GM12878 (cell line): ENCODE data around the gene PPARD. TPM values are rescaled to one million over a fixed set of nuclear protein-coding genes. Genes with fewer than 3 reads are reported as not detected.

Source experiments
- ATAC-seq: fragments of 200-7000 bp; cut with Tn5 transposase; 3 replicates; pipeline ENCODE4 v1.9.1; 2020; ENCODE audit warnings: mild to moderate bottlenecking, moderate library complexity
- BruUV-seq: library from RNA; stranded (reverse); fragments of 400-500 nt; replicated peaks from 2 replicates; lab custom pipeline; 2021; lab: Mats Ljungman, UMichigan
- CTCF ChIA-PET: fragments of 300-600 bp; sonication (Branson Sonifier 250); formaldehyde crosslinking; extraction: SDS; loops from one replicate; lab custom pipeline; 2021; ENCODE audit warnings: inconsistent platforms; lab: Yijun Ruan, JAX
- POLR2A ChIA-PET: fragments of 350-600 bp; formaldehyde crosslinking; extraction: SDS; loops from one replicate; lab custom pipeline; 2021; ENCODE audit warnings: inconsistent platforms; lab: Charles Lee
- RAD21 ChIA-PET: fragments of 300-600 bp; sonication (Branson Sonifier 250); formaldehyde crosslinking; loops from one replicate; lab custom pipeline; 2023; ENCODE audit warnings: antibody characterized with exemption; ENCODE audit not compliant: unreplicated experiment; lab: Charles Lee
- SMC1A ChIA-PET: fragments of 300-600 bp; sonication (Branson Sonifier 250); formaldehyde crosslinking; loops from one replicate; lab custom pipeline; 2023; ENCODE audit not compliant: unreplicated experiment, uncharacterized antibody; lab: Charles Lee
- DNase-seq: peaks from one replicate; pipeline ENCODE4 v3.0.0-alpha.2; 2011; ENCODE audit warnings: low read depth, low spot score
- FAIRE-seq: peaks from 3 replicates; lab custom pipeline; 2011; peaks lifted over from hg19 to GRCh38; lab: Jason Lieb, UNC
- H2AFZ ChIP-seq: 2 replicates; pipeline ENCODE4 v1.6.0; 2011; ENCODE audit warnings: low read depth, low read length, control low read depth; ENCODE audit not compliant: control insufficient read depth
- H3K27ac ChIP-seq: 2 replicates; pipeline ENCODE4 v1.5.1; 2011; ENCODE audit warnings: control low read depth; ENCODE audit not compliant: control insufficient read depth, insufficient read depth
- H3K27me3 ChIP-seq, 2 experiments: replicated peaks in 1 of 2; 2 replicates each; pipeline versions ENCODE4 v1.6.0 to v1.6.1; 2011; ENCODE audit warnings: low read length in 1 of 2; ENCODE audit not compliant: control insufficient read depth in 2 of 2, insufficient read depth in 2 of 2
- H3K36me3 ChIP-seq, 2 experiments: 2 replicates each; pipeline ENCODE4 v1.5.1; 2011; ENCODE audit warnings: low read length in 1 of 2; ENCODE audit not compliant: control insufficient read depth in 2 of 2, insufficient read depth in 2 of 2
- H3K4me1 ChIP-seq: 2 replicates; pipeline ENCODE4 v1.6.1; 2011; ENCODE audit warnings: mild to moderate bottlenecking, low read length, moderate library complexity, mixed read lengths; ENCODE audit not compliant: control insufficient read depth, insufficient read depth
- H3K4me2 ChIP-seq: 2 replicates; pipeline ENCODE4 v1.6.0; 2011; ENCODE audit warnings: control low read depth; ENCODE audit not compliant: control insufficient read depth, insufficient read depth
- H3K4me3 ChIP-seq: fragments of 200-600 bp; sonication (generic); 2 replicates; pipeline ENCODE4 v1.5.1; 2016
- H3K79me2 ChIP-seq: 2 replicates; pipeline ENCODE4 v1.6.0; 2011; ENCODE audit warnings: low read length; ENCODE audit not compliant: control insufficient read depth, insufficient read depth
- H3K9ac ChIP-seq: 2 replicates; pipeline ENCODE4 v1.8.0; 2011; ENCODE audit warnings: low read length, control low read depth, mixed read lengths; ENCODE audit not compliant: control insufficient read depth, insufficient read depth
- H3K9me3 ChIP-seq: replicated peaks from 3 replicates; pipeline ENCODE4 v1.5.1; 2011; ENCODE audit warnings: mild to moderate bottlenecking, low read length; ENCODE audit not compliant: control insufficient read depth, insufficient read depth
- H4K20me1 ChIP-seq: 2 replicates; pipeline ENCODE4 v1.6.0; 2011; ENCODE audit not compliant: control insufficient read depth, insufficient read depth
- ATF7 ChIP-seq: fragments of 450-650 bp; IDR thresholded peaks from 2 replicates; pipeline ENCODE4 v1.6.1; 2016; ENCODE audit warnings: low read depth, mild to moderate bottlenecking
- BHLHE40 ChIP-seq, 2 experiments: fragments of 450-650 bp in 1 of 2; IDR thresholded peaks; 2 replicates each; pipeline ENCODE4 v1.6.1; 2011 to 2017; ENCODE audit warnings: low read depth in 2 of 2, borderline replicate concordance in 1 of 2, improper control_type of control experiment in 1 of 2, low read length in 1 of 2, mild to moderate bottlenecking in 1 of 2
- CEBPZ ChIP-seq: fragments of 150-350 bp; IDR thresholded peaks from 2 replicates; pipeline ENCODE4 v1.6.1; 2016; ENCODE audit warnings: low read depth, low read length
- NFYB ChIP-seq: IDR thresholded peaks from 2 replicates; pipeline ENCODE4 v1.6.1; 2011; ENCODE audit warnings: low read depth, mild to moderate bottlenecking, low read length, improper control_type of control experiment, moderate library complexity; ENCODE audit not compliant: insufficient read depth
- POU2F2 ChIP-seq: IDR thresholded peaks from 3 replicates; pipeline ENCODE4 v1.6.1; 2011; ENCODE audit warnings: low read depth, mild to moderate bottlenecking, low read length, borderline replicate concordance
- RAD51 ChIP-seq: fragments of 450-650 bp; IDR thresholded peaks from 2 replicates; pipeline ENCODE4 v1.6.1; 2016; ENCODE audit warnings: moderate library complexity, mild to moderate bottlenecking, inconsistent platforms
- SREBF1 ChIP-seq: IDR thresholded peaks from 2 replicates; pipeline ENCODE4 v1.6.1; 2012; ENCODE audit warnings: mild to moderate bottlenecking, low read length
- TCF7 ChIP-seq: IDR thresholded peaks from 2 replicates; pipeline ENCODE4 v1.6.1; 2014; ENCODE audit warnings: antibody characterized with exemption, borderline replicate concordance
- WGBS: methylation state at CpG from one replicate; pipeline ENCODE4 v1.1.6; 2016; ENCODE audit warnings: low lambda C conversion rate; ENCODE audit not compliant: insufficient replicate concordance, insufficient coverage; ENCODE audit errors: missing lambda C conversion rate; 5-methylcytosine and 5-hydroxymethylcytosine counted together
- in situ Hi-C: fragments of 300-500 bp; cut with MboI; formaldehyde crosslinking; loops from 9 replicates; pipeline ENCODE4 v1.14.3; 2018; ENCODE audit warnings: mixed read lengths
- intact Hi-C: fragments of 100-400 bp; cut with micrococcal nuclease; formaldehyde crosslinking; loops from one replicate; pipeline ENCODE4 v1.14.2; 2022; ENCODE audit not compliant: unreplicated experiment
- polyA plus RNA-seq, 11 experiments: library from polyadenylated mRNA; depleted of rRNA in 4 of 11; unstranded in 6 of 11; stranded (reverse) in 5 of 11; fragments of >200 nt; fragmentation: Nextera tagmentation in 4 of 11; fragmentation: Illumina TruSeq in 1 of 11; extraction: Ambion mirVana in 4 of 11; extraction: Trizol in 1 of 11; gene quantifications; 1 replicate in 1 of 11; 2 replicates in 10 of 11; pipeline versions ENCODE4 v1.2.1 to v1.2.3, GENCODE V29; 2011 to 2016; ENCODE audit warnings: inconsistent platforms in 2 of 11, missing spikeins in 2 of 11, low read depth in 1 of 11
- total RNA-seq, 4 experiments: library from RNA; depleted of rRNA in 3 of 4; stranded (reverse); fragments of >200 nt in 3 of 4; fragmentation: Illumina TruSeq in 1 of 4; extraction: Trizol in 1 of 4; gene quantifications; 2 replicates each; pipeline versions ENCODE4 v1.2.1 to v1.2.3, GENCODE V29; 2013 to 2021
- TF ChIP-seq, protein P1 (sequence below): IDR thresholded peaks from 2 replicates; pipeline ENCODE4 v1.6.1; 2011; ENCODE audit warnings: mild to moderate bottlenecking, low read depth, low read length, moderate library complexity; ENCODE audit not compliant: insufficient replicate concordance
- TF ChIP-seq, protein P2 (sequence below): fragments of 450-650 bp; IDR thresholded peaks from 2 replicates; pipeline ENCODE4 v1.6.1; 2016; ENCODE audit warnings: mild to moderate bottlenecking

PPARD gene
- total and polyA plus RNA-seq, 10 of the 15 experiments (the other 5 are each of a cell fraction or from before 2014, with no cell fraction given) = 0.05 to 12.6 (median 6.7) TPM

GRCh38 chr6:35453236-35453635, 110.9 kb downstream of the PPARD start:
- Histone ChIP-seq H3K36me3 (peaks cover 2 to 4% of the 10 kb centered on the region in 2 experiments; a peak in 3 of 4 replicates), H3K27me3 (0 out of 4 replicates have a peak, but pooled peaks cover 0 to 3% of the 10 kb centered on the region in 2 experiments), H3K4me3 (peak overlapping the region; percentile 81), H2AFZ (peak overlapping the region; percentile 93), H3K4me2 (peak overlapping the region; percentile 94), H3K9me3 (no peaks in the 10 kb centered on the region), H3K79me2 (peaks cover 4% of the 10 kb centered on the region), H4K20me1 (no peaks in the 10 kb centered on the region), H3K9ac (peak overlapping the region; percentile 72), H3K4me1 (peaks cover 10% of the 10 kb centered on the region), H3K27ac (no peak overlapping the region)
- ChIA-PET SMC1A (interaction anchor here (0.6 to 6.8 kb wide), 5 partner anchors 104 to 287 kb away, joined by 3 to 116 read pairs (median 3); partner anchors contain the start of gene PPARD), CTCF (interaction anchor here (0.8 to 3.4 kb wide), 4 partner anchors 12 to 159 kb away, joined by 4 to 20 read pairs (median 5); partner anchors contain the start of gene RPL10A), RAD21 (interaction anchor here (2.2 to 8.7 kb wide), 3 partner anchors 110 to 283 kb away, joined by 6 to 125 read pairs (median 6); partner anchors contain the start of genes ARMC12 and PPARD), POLR2A (interaction anchor here (1.1 kb wide), 1 partner anchor 152 kb away, joined by 3 read pairs; no protein-coding TSS in a partner anchor)
- TF ChIP-seq NFYB (no peak), SREBF1 (no peak), BHLHE40 (IDR thresholded peaks at IDR 0.05; ENCODE audit: borderline replicate concordance in 1 of 2, low read depth in 2 of 2, low read length in 1 of 2) (no peak), RAD51 (no peak), TCF7 (no peak), CEBPZ (no peak), ATF7 (no peak), POU2F2 (no peak)
- TF ChIP-seq, protein P1, sequence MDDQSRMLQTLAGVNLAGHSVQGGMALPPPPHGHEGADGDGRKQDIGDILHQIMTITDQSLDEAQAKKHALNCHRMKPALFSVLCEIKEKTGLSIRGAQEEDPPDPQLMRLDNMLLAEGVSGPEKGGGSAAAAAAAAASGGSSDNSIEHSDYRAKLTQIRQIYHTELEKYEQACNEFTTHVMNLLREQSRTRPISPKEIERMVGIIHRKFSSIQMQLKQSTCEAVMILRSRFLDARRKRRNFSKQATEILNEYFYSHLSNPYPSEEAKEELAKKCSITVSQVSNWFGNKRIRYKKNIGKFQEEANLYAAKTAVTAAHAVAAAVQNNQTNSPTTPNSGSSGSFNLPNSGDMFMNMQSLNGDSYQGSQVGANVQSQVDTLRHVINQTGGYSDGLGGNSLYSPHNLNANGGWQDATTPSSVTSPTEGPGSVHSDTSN = no peak
- TF ChIP-seq, protein P2, sequence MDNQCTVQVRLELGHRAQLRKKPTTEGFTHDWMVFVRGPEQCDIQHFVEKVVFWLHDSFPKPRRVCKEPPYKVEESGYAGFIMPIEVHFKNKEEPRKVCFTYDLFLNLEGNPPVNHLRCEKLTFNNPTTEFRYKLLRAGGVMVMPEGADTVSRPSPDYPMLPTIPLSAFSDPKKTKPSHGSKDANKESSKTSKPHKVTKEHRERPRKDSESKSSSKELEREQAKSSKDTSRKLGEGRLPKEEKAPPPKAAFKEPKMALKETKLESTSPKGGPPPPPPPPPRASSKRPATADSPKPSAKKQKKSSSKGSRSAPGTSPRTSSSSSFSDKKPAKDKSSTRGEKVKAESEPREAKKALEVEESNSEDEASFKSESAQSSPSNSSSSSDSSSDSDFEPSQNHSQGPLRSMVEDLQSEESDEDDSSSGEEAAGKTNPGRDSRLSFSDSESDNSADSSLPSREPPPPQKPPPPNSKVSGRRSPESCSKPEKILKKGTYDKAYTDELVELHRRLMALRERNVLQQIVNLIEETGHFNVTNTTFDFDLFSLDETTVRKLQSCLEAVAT = no peak
- WGBS = 7% methylated on average over 3 of the region's 3 CpGs
- in situ Hi-C loops = loop anchor here (5.0 kb wide), 1 partner anchor 111 kb away; the partner anchor contains the start of gene PPARD
- BruUV-seq = TSS peak; percentile 73
- intact Hi-C loops = loop anchor here (2.0 kb wide), 1 partner anchor 16 kb away; the partner anchor contains the start of gene RPL10A
- ATAC-seq (no peak), DNase-seq (no peak), FAIRE-seq (no peak)
